ENCODE results near the gene NR3C2.

GRCh38 chr4:148243837-148244236, 198.4 kb downstream of the NR3C2 start:
- TF ChIP-seq CTCF (IDR thresholded peaks at IDR 0.05) = no peak
- no peak for TF ChIP-seq TCF7L2 (IDR thresholded peaks at IDR 0.05; ENCODE audit: low read depth, low read length)
- TF ChIP-seq POLR2AphosphoS5 (IDR thresholded peaks at IDR 0.05; ENCODE audit: low read depth, low read length) = no peak

All from Panc1 (cell line).